LNCAP (cell line): ENCODE data around the gene SLC11A1.

ENCODE experiments used
- CTCF ChIP-seq: fragments of 450-650 bp; IDR thresholded peaks from 2 replicates; pipeline ENCODE4 v1.5.1; 2017; ENCODE audit warnings: mild to moderate bottlenecking

SLC11A1 gene

GRCh38 chr2:218438596-218438995, 56.5 kb downstream of the SLC11A1 start:
- no peak for TF ChIP-seq CTCF

GRCh38 chr2:218444692-218445357, 62.8 kb downstream of the SLC11A1 start:
- no peak for TF ChIP-seq CTCF

GRCh38 chr2:218445602-218446001, 63.5 kb downstream of the SLC11A1 start:
- no peak for TF ChIP-seq CTCF
